ENCODE results near the gene NOG.

DNA sequence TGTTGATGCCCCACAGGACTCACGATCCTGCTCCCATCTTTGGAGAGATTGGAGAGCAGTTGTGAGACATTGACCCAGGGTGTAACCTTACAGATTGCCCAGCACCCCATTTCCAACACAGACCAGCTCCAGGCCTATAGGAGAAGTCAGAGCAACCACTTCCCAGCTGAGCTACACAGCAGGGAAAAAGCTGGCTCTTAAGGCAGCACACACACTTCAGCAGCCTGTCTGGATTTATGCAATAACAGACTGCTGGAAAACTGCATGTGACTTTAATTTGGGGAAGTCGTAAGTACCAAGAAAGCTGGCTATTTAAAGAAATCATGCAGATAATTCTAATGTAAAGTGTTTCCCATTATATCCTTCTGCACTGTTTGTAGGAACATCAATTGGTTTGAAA is 30.8 kb downstream of the NOG start:
- TF ChIP-seq ZSCAN29 (IDR thresholded peaks at IDR 0.05), result no peak
- TF ChIP-seq SUPT20H (IDR thresholded peaks at IDR 0.05; ENCODE audit: borderline replicate concordance, control insufficient read depth, low read depth, low read length), result no peak
- TF ChIP-seq, protein P1, sequence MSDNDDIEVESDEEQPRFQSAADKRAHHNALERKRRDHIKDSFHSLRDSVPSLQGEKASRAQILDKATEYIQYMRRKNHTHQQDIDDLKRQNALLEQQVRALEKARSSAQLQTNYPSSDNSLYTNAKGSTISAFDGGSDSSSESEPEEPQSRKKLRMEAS (IDR thresholded peaks at IDR 0.05; ENCODE audit: low read depth, low read length), result no peak
